SIG-M5 (cell line): Measurements from ENCODE around the gene DOCK8.
A peak's percentile ranks its signal among the peaks of the same experiment; 100 is the strongest.

Experiments
- DNase-seq: peaks from one replicate; lab custom pipeline; 2025; lab: John Stamatoyannopoulos, UW

DOCK8 gene

GRCh38 chr9:462606-463005 is 247.9 kb downstream of the DOCK8 start:
- DNase-seq, result no peak

- no peak for DNase-seq
These were observed 248.9 kb downstream of the DOCK8 start for GRCh38 chr9:463455-464171.

GRCh38 chr9:466747-467146 is 252.1 kb downstream of the DOCK8 start:
- no peak for DNase-seq

GRCh38 chr9:468766-469426 is 254.2 kb downstream of the DOCK8 start:
- DNase-seq, result no peak

GRCh38 chr9:469672-470551 is 255.2 kb downstream of the DOCK8 start:
- peak; percentile 23 for DNase-seq

GRCh38 chr9:470552-471194 is 256.0 kb downstream of the DOCK8 start:
- no peak for DNase-seq

- no peak for DNase-seq
These were observed 256.7 kb downstream of the DOCK8 start for GRCh38 chr9:471320-471719.

- DNase-seq, result no peak
These were observed 257.9 kb downstream of the DOCK8 start for GRCh38 chr9:472479-473075.

GRCh38 chr9:477193-477592 is 262.5 kb downstream of the DOCK8 start:
- no peak for DNase-seq

GRCh38 chr9:479304-479970 is 264.8 kb downstream of the DOCK8 start:
- DNase-seq, result no peak

- no peak for DNase-seq
These were observed 265.3 kb downstream of the DOCK8 start for GRCh38 chr9:479971-480350.

- no peak for DNase-seq
These were observed 268.1 kb downstream of the DOCK8 start for GRCh38 chr9:482739-483138.

GRCh38 chr9:486156-486555 is 271.5 kb downstream of the DOCK8 start:
- DNase-seq, result no peak

- no peak for DNase-seq
These were observed 272.8 kb downstream of the DOCK8 start for GRCh38 chr9:487429-487828.

- no peak for DNase-seq
These were observed 273.8 kb downstream of the DOCK8 start for GRCh38 chr9:488448-488847.

- DNase-seq, result no peak
These were observed 274.8 kb downstream of the DOCK8 start for GRCh38 chr9:489198-490197.

GRCh38 chr9:494764-495163 is 280.1 kb downstream of the DOCK8 start:
- DNase-seq, result no peak

GRCh38 chr9:495739-496138 is 281.1 kb downstream of the DOCK8 start:
- no peak for DNase-seq

- no peak for DNase-seq
These were observed 288.7 kb downstream of the DOCK8 start for GRCh38 chr9:503326-503725.
